ENCODE data around the gene CDH4. TPM values are rescaled to one million over a fixed set of nuclear protein-coding genes. Genes with fewer than 3 reads are reported as not detected.
A peak's percentile ranks its signal among the peaks of the same experiment; 100 is the strongest.

The CDH4 gene
- total and polyA plus RNA-seq, 2 of the 8 experiments (the other 6 are each of a cell fraction or from before 2014, with no cell fraction given) = 4.3 to 7.9 TPM

- FAIRE-seq = no peak
- POLR2A ChIA-PET (ENCODE audit: partially characterized antibody) = no interaction called here
- TF ChIP-seq NANOG (IDR thresholded peaks at IDR 0.05; ENCODE audit: insufficient read depth, low read depth, low read length, poor library complexity, severe bottlenecking) (no peak), MAX (IDR thresholded peaks at IDR 0.05) (no peak), TEAD4 (IDR thresholded peaks at IDR 0.05; ENCODE audit: low read depth, low read length) (no peak), BACH1 (IDR thresholded peaks at IDR 0.05; ENCODE audit: low read length) (no peak), KDM4A (IDR thresholded peaks at IDR 0.05; ENCODE audit: low read depth, low read length, severe bottlenecking) (no peak), HDAC6 (IDR thresholded peaks at IDR 0.05; ENCODE audit: low read depth, low read length) (no peak), CEBPB (IDR thresholded peaks at IDR 0.05; ENCODE audit: low read depth, low read length) (no peak), POLR2AphosphoS5 (IDR thresholded peaks at IDR 0.05; ENCODE audit: low read depth, low read length) (no peak), TBP (IDR thresholded peaks at IDR 0.05; ENCODE audit: low read depth, low read length) (no peak)
- TF ChIP-seq, protein P1, sequence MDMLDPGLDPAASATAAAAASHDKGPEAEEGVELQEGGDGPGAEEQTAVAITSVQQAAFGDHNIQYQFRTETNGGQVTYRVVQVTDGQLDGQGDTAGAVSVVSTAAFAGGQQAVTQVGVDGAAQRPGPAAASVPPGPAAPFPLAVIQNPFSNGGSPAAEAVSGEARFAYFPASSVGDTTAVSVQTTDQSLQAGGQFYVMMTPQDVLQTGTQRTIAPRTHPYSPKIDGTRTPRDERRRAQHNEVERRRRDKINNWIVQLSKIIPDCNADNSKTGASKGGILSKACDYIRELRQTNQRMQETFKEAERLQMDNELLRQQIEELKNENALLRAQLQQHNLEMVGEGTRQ (IDR thresholded peaks at IDR 0.05; ENCODE audit: low read length) = no peak
- TF ChIP-seq, protein P2, sequence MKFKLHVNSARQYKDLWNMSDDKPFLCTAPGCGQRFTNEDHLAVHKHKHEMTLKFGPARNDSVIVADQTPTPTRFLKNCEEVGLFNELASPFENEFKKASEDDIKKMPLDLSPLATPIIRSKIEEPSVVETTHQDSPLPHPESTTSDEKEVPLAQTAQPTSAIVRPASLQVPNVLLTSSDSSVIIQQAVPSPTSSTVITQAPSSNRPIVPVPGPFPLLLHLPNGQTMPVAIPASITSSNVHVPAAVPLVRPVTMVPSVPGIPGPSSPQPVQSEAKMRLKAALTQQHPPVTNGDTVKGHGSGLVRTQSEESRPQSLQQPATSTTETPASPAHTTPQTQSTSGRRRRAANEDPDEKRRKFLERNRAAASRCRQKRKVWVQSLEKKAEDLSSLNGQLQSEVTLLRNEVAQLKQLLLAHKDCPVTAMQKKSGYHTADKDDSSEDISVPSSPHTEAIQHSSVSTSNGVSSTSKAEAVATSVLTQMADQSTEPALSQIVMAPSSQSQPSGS (IDR thresholded peaks at IDR 0.05; ENCODE audit: low read length) = no peak
These were observed 500.5 kb downstream of the CDH4 start for GRCh38 chr20:61752576-61752975.

More at GRCh38 chr20:61752576-61752975, 500.5 kb downstream of the CDH4 start:
- H3K27ac ChIP-seq (ENCODE audit: low read depth, low read length) = no peak overlapping the region
- H3K23me2 ChIP-seq (ENCODE audit: low read depth, low read length) = peaks cover 6% of the 10 kb centered on the region; the same call in 1 of the 2 replicates
- no peak overlapping the region for H2BK20ac ChIP-seq (ENCODE audit: low read length)
- H2BK5ac ChIP-seq (ENCODE audit: low read depth, low read length) = 0 out of 2 replicates have a peak overlapping the region, but pooled peaks have one; percentile 44
- H3K4me1 ChIP-seq (replicated peaks in 1 of 4; ENCODE audit: control insufficient read depth in 3 of 4, insufficient read depth in 4 of 4, low read length in 3 of 4) = peaks cover 0 to 12% (median 4%) of the 10 kb centered on the region in 4 experiments; a peak in 5 of 7 replicates
- CTCF ChIA-PET (ENCODE audit: partially characterized antibody) = interaction anchor here (1.7 to 2.3 kb wide), 3 partner anchors 12 to 144 kb away, joined by 4 to 8 read pairs (median 5); no protein-coding TSS in a partner anchor
- H3K79me2 ChIP-seq (ENCODE audit: control insufficient read depth in 1 of 2, insufficient read depth in 2 of 2, low read length in 2 of 2) = no peaks in the 10 kb centered on the region
- H2BK15ac ChIP-seq (ENCODE audit: low read length) = no peak overlapping the region
- no peak overlapping the region for H3K4me3 ChIP-seq (ENCODE audit: extremely low read depth in 1 of 4, insufficient read depth in 2 of 4, low read depth in 3 of 4, low read length in 4 of 4)
- H2AK5ac ChIP-seq (ENCODE audit: low read depth, low read length) = no peak overlapping the region; the same call in 1 of the 2 replicates
- no peak overlapping the region for H3K56ac ChIP-seq (replicated peaks; ENCODE audit: insufficient read length, low read depth, low read length)
- H3K14ac ChIP-seq (ENCODE audit: insufficient read length) = no peak overlapping the region
- H4K20me1 ChIP-seq (replicated peaks in 1 of 2; ENCODE audit: control insufficient read depth in 1 of 2, insufficient read depth in 2 of 2, low read length in 2 of 2) = peaks cover 0 to 6% of the 10 kb centered on the region in 2 experiments
- H4K5ac ChIP-seq (ENCODE audit: insufficient read length, low read depth, low read length) = no peak overlapping the region
- H3K4me2 ChIP-seq (ENCODE audit: insufficient read depth in 1 of 2, low read depth in 2 of 2, low read length in 2 of 2) = no peak overlapping the region
- no peak overlapping the region for H2AFZ ChIP-seq (ENCODE audit: low read length)
- peak overlapping the region; percentile 44; the same call in 1 of the 2 replicates for H2BK12ac ChIP-seq (ENCODE audit: low read depth, low read length)
- peaks cover 0 to 3% (median 0%) of the 10 kb centered on the region in 4 experiments; a peak in 1 of 7 replicates for H3K27me3 ChIP-seq (replicated peaks in 1 of 4; ENCODE audit: control insufficient read depth in 3 of 4, extremely low read depth in 1 of 4, insufficient read depth in 3 of 4, low read length in 3 of 4)
- DNase-seq (ENCODE audit: low read depth in 1 of 2, low spot score in 2 of 2) = no peak
- no peak overlapping the region for H4K91ac ChIP-seq (replicated peaks; ENCODE audit: insufficient read length, low read length)
- H3K9ac ChIP-seq (replicated peaks in 1 of 4; ENCODE audit: extremely low read depth in 1 of 4, low read depth in 3 of 4, low read length in 3 of 4) = no peak overlapping the region
- no peak overlapping the region for H3K18ac ChIP-seq (ENCODE audit: extremely low read depth, low read length)
- H4K8ac ChIP-seq (ENCODE audit: extremely low read depth, insufficient read depth, low read length) = no peak overlapping the region
- 90% methylated on average over 8 of the region's 8 CpGs; no CpG with 5 or more reads in 1 of the 2 experiments for WGBS, 2 experiments (ENCODE audit: extremely low coverage in 1 of 2, insufficient coverage in 1 of 2, insufficient read length in 1 of 2, insufficient replicate concordance in 2 of 2, low coverage in 1 of 2, low lambda C conversion rate in 2 of 2, missing lambda C conversion rate in 1 of 2)
- H3K9me3 ChIP-seq (ENCODE audit: insufficient read depth in 2 of 2, low read depth in 1 of 2, low read length in 1 of 2) = peaks cover 3 to 6% of the 10 kb centered on the region in 2 experiments; a peak in 3 of 4 replicates
- H3K36me3 ChIP-seq (ENCODE audit: control insufficient read depth in 2 of 4, insufficient read depth in 4 of 4, low read length in 3 of 4) = no peaks in the 10 kb centered on the region
- no peak overlapping the region for H3K4ac ChIP-seq (replicated peaks; ENCODE audit: insufficient read length, low read depth, low read length)
- H3K79me1 ChIP-seq (ENCODE audit: low read depth, low read length) = peaks cover 2% of the 10 kb centered on the region; the same call in 1 of the 2 replicates
- no peak overlapping the region for H2BK120ac ChIP-seq (replicated peaks; ENCODE audit: low read depth, low read length)
- no peak overlapping the region for H3K23ac ChIP-seq (ENCODE audit: insufficient read length)

Measured in H1 (cell line).